ENCODE measurements around the gene VSTM2L. TPM values are rescaled to one million over a fixed set of nuclear protein-coding genes. Genes with fewer than 3 reads are reported as not detected.
A peak's percentile ranks its signal among the peaks of the same experiment; 100 is the strongest.

VSTM2L gene
- total RNA-seq, 1 experiment from 2014 or later: 0.71 TPM

DNA sequence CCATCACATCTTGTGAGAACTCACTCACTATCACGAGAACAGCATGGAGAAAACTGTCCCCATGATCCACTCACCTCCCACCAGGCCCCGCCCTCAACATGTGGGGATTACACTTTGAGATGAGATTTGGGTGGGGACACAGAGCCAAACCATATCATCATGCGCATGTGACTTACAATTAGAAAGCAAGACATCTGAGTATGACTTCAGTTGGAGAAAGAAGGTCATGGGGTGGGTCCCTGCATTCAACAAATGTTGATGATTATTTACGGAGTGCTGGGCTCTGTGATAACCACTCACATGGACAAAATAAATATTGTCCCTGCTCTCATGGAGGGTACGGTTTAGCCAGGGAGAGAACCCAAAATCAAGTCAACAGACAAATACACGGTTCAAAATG lies 37.9 kb downstream of the VSTM2L start:
- Mint-ChIP-seq H3K36me3 (ENCODE audit: insufficient read depth, unreplicated experiment) (no peaks in the 10 kb centered on the region), H3K4me1 (ENCODE audit: low read depth, unreplicated experiment) (no peaks in the 10 kb centered on the region), H3K9me3 (ENCODE audit: low read depth, unreplicated experiment) (no peaks in the 10 kb centered on the region), H3K4me3 (ENCODE audit: low read depth, unreplicated experiment) (no peak overlapping the region), H3K27ac (ENCODE audit: unreplicated experiment) (no peak overlapping the region), H3K27me3 (ENCODE audit: unreplicated experiment) (peaks cover 42% of the 10 kb centered on the region)
- TF ChIP-seq, protein P1, sequence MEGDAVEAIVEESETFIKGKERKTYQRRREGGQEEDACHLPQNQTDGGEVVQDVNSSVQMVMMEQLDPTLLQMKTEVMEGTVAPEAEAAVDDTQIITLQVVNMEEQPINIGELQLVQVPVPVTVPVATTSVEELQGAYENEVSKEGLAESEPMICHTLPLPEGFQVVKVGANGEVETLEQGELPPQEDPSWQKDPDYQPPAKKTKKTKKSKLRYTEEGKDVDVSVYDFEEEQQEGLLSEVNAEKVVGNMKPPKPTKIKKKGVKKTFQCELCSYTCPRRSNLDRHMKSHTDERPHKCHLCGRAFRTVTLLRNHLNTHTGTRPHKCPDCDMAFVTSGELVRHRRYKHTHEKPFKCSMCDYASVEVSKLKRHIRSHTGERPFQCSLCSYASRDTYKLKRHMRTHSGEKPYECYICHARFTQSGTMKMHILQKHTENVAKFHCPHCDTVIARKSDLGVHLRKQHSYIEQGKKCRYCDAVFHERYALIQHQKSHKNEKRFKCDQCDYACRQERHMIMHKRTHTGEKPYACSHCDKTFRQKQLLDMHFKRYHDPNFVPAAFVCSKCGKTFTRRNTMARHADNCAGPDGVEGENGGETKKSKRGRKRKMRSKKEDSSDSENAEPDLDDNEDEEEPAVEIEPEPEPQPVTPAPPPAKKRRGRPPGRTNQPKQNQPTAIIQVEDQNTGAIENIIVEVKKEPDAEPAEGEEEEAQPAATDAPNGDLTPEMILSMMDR (IDR thresholded peaks at IDR 0.05; ENCODE audit: unreplicated experiment): no peak
- BruUV-seq (replicated peaks): no TSS peak
- intact Hi-C loops (cut with micrococcal nuclease; ENCODE audit: unreplicated experiment): no loop called here
- DNase-seq: no peak
- CTCF ChIA-PET: interaction anchor here (1.2 to 1.3 kb wide), 2 partner anchors 10 to 52 kb away, joined by 3 to 7 read pairs; no protein-coding TSS in a partner anchor

DNA sequence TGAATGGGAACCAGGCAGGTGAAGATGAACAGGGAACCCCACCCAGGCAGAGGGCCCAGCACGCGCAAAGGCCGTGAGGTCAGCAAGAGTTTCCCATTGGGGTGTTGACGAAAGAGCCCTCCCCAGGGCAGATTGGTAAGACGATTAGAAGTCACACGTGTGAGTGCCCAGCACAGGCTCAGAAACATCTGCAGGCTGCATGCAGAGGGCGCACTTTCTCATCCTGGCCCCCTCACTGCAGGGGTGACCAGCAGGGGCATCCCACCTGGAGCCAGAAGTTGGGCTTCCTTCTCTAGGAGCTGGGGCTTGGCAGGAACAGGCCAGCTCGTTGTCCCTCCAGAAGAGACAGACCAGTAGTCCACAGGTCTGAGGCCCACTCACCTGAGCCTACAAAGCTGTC lies 38.4 kb downstream of the VSTM2L start:
- Mint-ChIP-seq H3K36me3 (ENCODE audit: insufficient read depth, unreplicated experiment) (no peaks in the 10 kb centered on the region), H3K9me3 (ENCODE audit: low read depth, unreplicated experiment) (no peaks in the 10 kb centered on the region), H3K4me3 (ENCODE audit: low read depth, unreplicated experiment) (no peak overlapping the region), H3K27me3 (ENCODE audit: unreplicated experiment) (peaks cover 47% of the 10 kb centered on the region), H3K4me1 (ENCODE audit: low read depth, unreplicated experiment) (no peaks in the 10 kb centered on the region), H3K27ac (ENCODE audit: unreplicated experiment) (no peak overlapping the region)
- CTCF ChIA-PET: interaction anchor here (0.7 to 1.3 kb wide), 4 partner anchors 10 to 51 kb away, joined by 3 to 9 read pairs (median 8); no protein-coding TSS in a partner anchor
- no TSS peak for BruUV-seq (replicated peaks)
- peak; percentile 21 for DNase-seq
- intact Hi-C loops (cut with micrococcal nuclease; ENCODE audit: unreplicated experiment): no loop called here
- TF ChIP-seq, protein P1 (IDR thresholded peaks at IDR 0.05; ENCODE audit: unreplicated experiment): peak; percentile 27

DNA sequence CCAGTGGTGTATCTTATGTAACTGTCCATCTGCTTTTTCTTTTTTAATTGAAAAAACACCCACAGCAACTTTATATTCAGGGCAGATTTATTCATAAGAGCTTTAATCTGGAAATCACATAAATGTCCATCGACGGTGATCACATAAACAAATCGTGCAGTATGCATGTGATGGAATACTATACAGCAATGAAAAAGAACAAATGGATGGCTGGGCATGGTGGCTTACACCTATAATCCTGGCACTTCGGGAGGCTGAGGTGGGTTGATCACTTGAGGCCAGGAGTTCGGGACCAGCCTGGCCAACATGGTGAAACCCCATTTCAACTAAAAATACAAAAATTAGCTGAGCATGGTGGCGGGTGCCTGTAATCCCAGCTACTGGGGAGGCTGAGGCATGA lies 39.1 kb downstream of the VSTM2L start:
- CTCF ChIA-PET: interaction anchor here (0.9 to 1.3 kb wide), 3 partner anchors 9 to 51 kb away, joined by 3 to 8 read pairs (median 7); no protein-coding TSS in a partner anchor
- intact Hi-C loops (cut with micrococcal nuclease; ENCODE audit: unreplicated experiment): no loop called here

DNA sequence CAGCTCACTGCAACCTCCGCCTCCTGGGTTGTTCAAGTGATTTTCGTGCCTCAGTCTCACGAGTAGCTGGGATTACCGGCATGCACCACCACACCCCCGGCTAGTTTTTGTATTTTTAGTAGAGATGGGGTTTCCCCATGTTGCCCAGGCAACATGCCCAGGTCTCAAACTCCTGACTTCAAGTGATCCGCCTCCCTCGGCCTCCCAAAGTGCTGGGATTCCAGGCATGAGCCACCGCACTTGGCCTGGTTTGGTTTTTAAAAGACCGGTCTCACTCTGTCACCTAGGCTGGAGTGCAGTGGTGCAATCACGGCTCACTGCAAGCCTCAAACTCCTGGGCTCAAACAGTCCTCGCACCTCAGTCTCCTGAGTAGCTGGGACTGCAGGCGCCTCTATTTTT lies 40.1 kb downstream of the VSTM2L start:
- intact Hi-C loops (cut with micrococcal nuclease; ENCODE audit: unreplicated experiment): no loop called here
- no peak overlapping the region for H3K27ac Mint-ChIP-seq (ENCODE audit: unreplicated experiment)
- peaks cover 54% of the 10 kb centered on the region for H3K27me3 Mint-ChIP-seq (ENCODE audit: unreplicated experiment)
- no peaks in the 10 kb centered on the region for H3K9me3 Mint-ChIP-seq (ENCODE audit: low read depth, unreplicated experiment)
- H3K4me1 Mint-ChIP-seq (ENCODE audit: low read depth, unreplicated experiment): no peaks in the 10 kb centered on the region
- CTCF ChIA-PET: interaction anchor here (1.5 to 1.7 kb wide), 2 partner anchors 19 to 48 kb away, joined by 5 read pairs; no protein-coding TSS in a partner anchor
- no TSS peak for BruUV-seq (replicated peaks)
- H3K36me3 Mint-ChIP-seq (ENCODE audit: insufficient read depth, unreplicated experiment): no peaks in the 10 kb centered on the region
- no peak overlapping the region for H3K4me3 Mint-ChIP-seq (ENCODE audit: low read depth, unreplicated experiment)
- DNase-seq: no peak
- TF ChIP-seq, protein P1 (IDR thresholded peaks at IDR 0.05; ENCODE audit: unreplicated experiment): no peak

More for the DNA sequence above, 39.1 kb downstream of the VSTM2L start:
- no peak for DNase-seq
- H3K27me3 Mint-ChIP-seq (ENCODE audit: unreplicated experiment): peaks cover 54% of the 10 kb centered on the region
- no peaks in the 10 kb centered on the region for H3K4me1 Mint-ChIP-seq (ENCODE audit: low read depth, unreplicated experiment)
- H3K4me3 Mint-ChIP-seq (ENCODE audit: low read depth, unreplicated experiment): no peak overlapping the region
- no peaks in the 10 kb centered on the region for H3K9me3 Mint-ChIP-seq (ENCODE audit: low read depth, unreplicated experiment)
- no peaks in the 10 kb centered on the region for H3K36me3 Mint-ChIP-seq (ENCODE audit: insufficient read depth, unreplicated experiment)
- no TSS peak for BruUV-seq (replicated peaks)
- no peak overlapping the region for H3K27ac Mint-ChIP-seq (ENCODE audit: unreplicated experiment)
- TF ChIP-seq, protein P1 (IDR thresholded peaks at IDR 0.05; ENCODE audit: unreplicated experiment): no peak
